Measurements from ENCODE around the gene ASPG. TPM values are rescaled to one million over a fixed set of nuclear protein-coding genes. Genes with fewer than 3 reads are reported as not detected.

Gene ASPG
- total and polyA plus RNA-seq, 8 donors, result 1.4 to 32.2 (median 11.4) TPM

DNA sequence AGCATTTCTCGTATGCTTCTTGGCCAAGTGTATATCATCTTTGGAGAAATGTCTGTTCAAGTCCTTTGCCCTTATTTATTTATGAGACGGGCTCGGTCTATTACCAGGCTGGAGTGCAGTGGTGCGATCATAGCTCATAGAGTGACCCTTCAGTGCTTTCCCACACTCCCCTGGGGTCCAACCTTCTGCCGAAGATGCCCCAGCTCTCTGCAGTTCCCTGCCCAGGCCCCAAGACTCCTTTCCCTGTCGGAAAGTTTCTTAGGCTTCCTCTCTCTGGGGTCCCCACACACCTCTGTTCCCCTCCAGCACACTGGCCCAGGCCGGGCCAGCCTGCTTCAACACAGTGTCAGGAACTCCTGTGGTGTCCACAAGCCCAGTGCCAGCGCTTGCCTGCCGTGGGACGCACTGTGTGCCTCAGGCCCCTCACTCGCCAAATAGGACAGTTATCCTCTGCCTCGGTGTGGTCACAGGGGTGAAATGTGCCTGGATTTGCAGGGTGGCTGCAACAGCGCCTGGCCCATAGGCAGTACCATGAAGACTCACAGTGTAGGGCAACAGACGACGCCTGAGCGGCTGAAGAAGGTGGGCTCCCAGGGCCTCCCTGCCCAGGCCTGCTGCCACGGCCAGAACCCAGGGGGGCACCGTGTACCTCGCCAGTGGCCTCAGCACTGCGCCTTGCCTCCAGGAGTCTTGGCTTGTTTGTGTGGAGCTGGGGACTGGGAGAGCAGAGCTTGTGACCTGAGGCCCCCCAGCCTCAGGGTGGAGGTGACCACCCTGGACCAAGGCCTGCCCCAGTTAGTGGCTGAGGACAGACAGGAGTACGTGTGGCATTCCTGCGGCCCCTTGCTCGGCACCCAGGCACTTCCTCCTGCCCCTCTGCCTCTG is 4.9 kb upstream of the ASPG start:
- no peaks in the 10 kb centered on the region for H3K4me1 ChIP-seq
- H3K27me3 ChIP-seq, result peaks cover under 1 to 44% of the 10 kb centered on the region in 2 donors
- no peaks in the 10 kb centered on the region for H3K36me3 ChIP-seq
- TF ChIP-seq CTCF (IDR thresholded peaks at IDR 0.05), result no peak
- no peak overlapping the region for H3K27ac ChIP-seq
- no peak overlapping the region for H3K4me3 ChIP-seq
- DNase-seq (no peak), ATAC-seq (no peak)
- H3K9me3 ChIP-seq, result no peaks in the 10 kb centered on the region
- intact Hi-C loops (cut with DNase I), result no loop called here

GRCh38 chr14:104081261-104081835 is 4.2 kb upstream of the ASPG start:
- DNase-seq, result no peak
- intact Hi-C loops (cut with DNase I), result no loop called here

DNA sequence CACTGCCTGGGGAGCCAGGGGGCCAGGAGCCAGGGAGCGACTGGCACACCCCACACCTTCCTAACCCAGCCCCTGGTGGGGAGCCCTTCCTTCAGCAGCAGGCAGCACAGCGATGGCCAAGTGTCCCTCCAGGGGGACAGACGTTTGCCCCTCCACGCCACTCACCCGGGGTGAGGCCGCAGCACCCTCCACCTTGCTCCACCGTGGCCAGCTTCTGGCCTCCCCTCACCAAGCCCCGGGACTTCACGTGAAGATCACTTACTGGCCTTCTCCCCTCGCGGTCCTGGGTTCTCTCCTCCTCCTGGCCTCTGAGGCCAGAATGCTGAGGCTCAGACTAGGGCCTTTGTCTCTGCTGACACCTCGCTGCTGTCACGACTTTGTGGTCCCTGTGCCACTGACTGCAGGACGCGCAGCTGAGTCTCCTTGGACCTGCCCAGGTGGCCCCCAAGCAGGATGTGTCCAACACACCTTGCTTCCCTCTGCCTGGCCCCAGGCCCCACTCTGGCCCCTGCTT is 3.5 kb upstream of the ASPG start:
- Histone ChIP-seq H3K36me3 (no peaks in the 10 kb centered on the region), H3K9me3 (no peaks in the 10 kb centered on the region), H3K4me1 (no peaks in the 10 kb centered on the region), H3K27ac (no peak overlapping the region), H3K27me3 (peaks cover 5 to 55% of the 10 kb centered on the region in 2 donors), H3K4me3 (no peak overlapping the region)
- DNase-seq (peak in 1 of 4 donors; percentile 74), ATAC-seq (no peak)
- TF ChIP-seq CTCF (IDR thresholded peaks at IDR 0.05), result no peak
- intact Hi-C loops (cut with DNase I), result no loop called here

More at GRCh38 chr14:104081261-104081835, 4.2 kb upstream of the ASPG start:
- Histone ChIP-seq H3K27ac (no peak overlapping the region), H3K4me3 (no peak overlapping the region), H3K9me3 (no peaks in the 10 kb centered on the region), H3K36me3 (no peaks in the 10 kb centered on the region), H3K27me3 (peaks cover 5 to 48% of the 10 kb centered on the region in 2 donors), H3K4me1 (no peaks in the 10 kb centered on the region)
- ATAC-seq, result no peak
- TF ChIP-seq CTCF (IDR thresholded peaks at IDR 0.05), result no peak

DNA sequence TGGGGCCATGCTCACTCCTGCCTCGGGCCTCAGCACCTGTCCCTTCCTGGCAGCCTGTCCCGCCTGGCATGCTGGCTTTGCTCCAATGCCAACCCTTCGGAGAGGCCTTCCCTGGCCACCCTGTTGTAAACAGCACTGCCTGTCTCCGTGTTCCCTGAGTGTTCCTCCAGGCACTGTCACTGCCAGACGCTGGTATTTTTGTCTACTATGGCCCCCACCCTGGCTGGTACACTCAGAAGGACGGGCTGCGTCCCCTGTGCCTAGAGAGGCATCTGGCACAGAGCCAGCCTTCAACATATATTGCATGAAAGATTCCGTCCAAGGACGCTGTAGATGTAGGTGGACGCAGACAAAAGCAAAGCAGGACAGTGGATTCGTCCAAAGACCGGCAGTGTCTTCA is 2.7 kb upstream of the ASPG start:
- H3K4me3 ChIP-seq, result no peak overlapping the region
- DNase-seq (peak in 2 of 4 donors; percentile 38 to 77), ATAC-seq (peak; percentile 26)
- TF ChIP-seq CTCF (IDR thresholded peaks at IDR 0.05), result no peak
- intact Hi-C loops (cut with DNase I), result no loop called here
- no peaks in the 10 kb centered on the region for H3K9me3 ChIP-seq
- H3K27me3 ChIP-seq, result peaks cover 5 to 63% of the 10 kb centered on the region in 2 donors
- no peaks in the 10 kb centered on the region for H3K36me3 ChIP-seq
- no peaks in the 10 kb centered on the region for H3K4me1 ChIP-seq
- no peak overlapping the region for H3K27ac ChIP-seq

Measured in left lung (tissue), 10 donors.